MV-4-11 (cell line): ENCODE measurements around the gene SSNA1.
A peak's percentile ranks its signal among the peaks of the same experiment; 100 is the strongest.

Source experiments
- DNase-seq: peaks from one replicate; lab custom pipeline; 2025; lab: John Stamatoyannopoulos, UW

Gene SSNA1

GRCh38 chr9:137188490-137189296 is at the start of gene SSNA1, which contains the start of gene ANAPC2:
SSNA1 (plus strand) TSS chr9:137188676; CDS start chr9:137188727, 51 bp downstream.
ANAPC2 (minus strand) TSS chr9:137188560; CDS start chr9:137188532, 28 bp downstream.
- peak; percentile 88 for DNase-seq

- no peak for DNase-seq
Observed at GRCh38 chr9:137138722-137139467, 49.6 kb upstream of the SSNA1 start, which contains the start of gene GRIN1. GRIN1 (plus strand) TSS chr9:137139154; CDS start chr9:137139487, 333 bp downstream.

GRCh38 chr9:137139468-137140150 is 48.9 kb upstream of the SSNA1 start:
- DNase-seq, result no peak

- DNase-seq, result no peak
Observed at GRCh38 chr9:137140151-137141012, 48.1 kb upstream of the SSNA1 start.

DNA sequence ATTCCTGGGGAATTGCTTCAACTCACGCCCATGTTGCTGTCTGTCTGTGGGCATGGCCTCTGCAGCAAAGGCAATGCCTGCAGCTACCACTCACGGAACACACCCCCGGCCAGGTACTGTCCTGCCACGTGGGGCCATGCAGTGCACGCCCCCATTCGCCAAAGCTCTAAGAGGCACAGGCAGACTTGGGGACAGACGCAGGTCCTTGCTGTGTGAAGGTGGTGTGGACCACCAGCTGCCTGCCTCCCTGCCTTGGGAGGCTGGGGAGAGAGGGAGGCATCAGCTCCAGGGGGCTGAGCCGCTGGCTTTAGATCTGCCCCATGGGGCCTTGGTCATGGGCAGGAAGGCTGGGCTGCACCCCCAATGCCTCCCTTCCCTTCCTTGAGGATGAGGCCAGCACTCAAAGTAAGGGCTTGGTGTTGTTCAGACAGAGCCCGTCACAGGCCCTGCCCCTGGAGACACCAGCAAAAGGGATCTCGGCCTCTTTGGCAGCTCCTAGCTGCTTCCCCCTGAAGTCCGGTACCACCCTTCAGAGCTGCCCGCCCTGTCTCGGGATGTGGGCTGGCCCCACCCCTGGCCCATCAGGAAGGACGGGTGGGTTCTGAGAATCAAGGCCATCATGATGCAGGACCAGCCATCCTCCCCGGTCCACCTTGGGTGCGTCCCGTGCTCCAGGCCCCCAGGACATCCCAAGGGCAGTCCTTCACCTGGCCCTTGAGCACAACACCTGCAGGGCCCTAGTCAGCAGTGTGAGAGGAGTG is 47.2 kb upstream of the SSNA1 start:
- DNase-seq, result no peak

DNA sequence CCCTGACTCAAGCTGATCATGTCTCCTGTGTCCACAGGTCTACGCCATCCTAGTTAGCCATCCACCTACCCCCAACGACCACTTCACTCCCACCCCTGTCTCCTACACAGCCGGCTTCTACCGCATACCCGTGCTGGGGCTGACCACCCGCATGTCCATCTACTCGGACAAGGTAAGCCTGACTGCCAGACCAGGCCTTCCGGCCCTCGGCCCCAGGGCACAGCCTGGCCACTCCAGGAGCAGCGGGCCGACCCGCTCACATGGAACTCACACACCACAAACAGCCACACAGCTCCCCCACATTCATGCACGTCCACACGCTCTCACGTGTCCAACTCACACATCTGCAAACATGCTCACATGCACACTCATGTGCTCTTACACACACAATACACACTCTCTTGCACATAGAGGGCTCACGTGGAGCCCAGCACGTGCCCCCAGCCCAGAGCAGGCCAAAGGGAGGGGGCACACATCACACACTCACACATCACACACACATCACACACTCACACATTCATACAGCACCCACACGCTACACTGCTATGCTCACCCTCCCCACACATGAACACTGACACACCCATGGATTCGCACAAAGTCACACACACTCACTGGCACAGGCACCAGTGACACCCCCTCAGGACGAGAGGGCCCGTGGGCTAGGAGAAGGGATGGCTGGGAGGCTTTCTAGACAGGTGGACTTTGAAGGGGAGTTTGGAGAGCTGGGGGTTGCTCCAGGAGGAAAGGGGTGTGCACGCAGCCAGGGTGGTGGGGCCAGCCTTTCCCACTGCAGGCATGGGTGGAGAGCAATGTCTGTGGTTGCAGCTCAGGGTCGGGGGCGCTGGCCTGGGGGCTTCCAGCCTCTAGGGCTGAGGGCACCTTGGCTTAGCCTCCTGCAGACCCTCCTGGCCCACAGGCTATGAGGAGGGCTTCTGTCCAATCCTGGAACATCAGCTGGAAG is 46.2 kb upstream of the SSNA1 start:
- DNase-seq, result no peak

DNA sequence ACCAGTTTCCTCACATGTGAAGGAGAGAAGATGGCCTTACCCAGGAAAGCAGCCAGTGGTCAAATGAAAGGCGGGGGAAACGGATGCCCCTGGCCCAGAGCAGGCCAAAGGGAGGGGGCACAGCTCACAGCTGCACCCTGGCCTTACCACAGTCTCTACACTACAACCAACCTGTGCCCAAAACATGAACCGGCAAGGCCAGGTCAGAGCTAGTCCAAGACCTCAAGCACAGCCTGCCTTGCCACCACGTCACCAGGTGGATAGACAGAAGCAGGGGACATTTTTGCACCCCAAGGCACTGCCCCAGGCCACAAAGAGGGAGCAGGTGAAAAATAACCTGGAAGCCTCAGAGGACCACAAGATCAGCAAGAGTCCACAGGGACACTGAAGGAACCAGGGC is 45.0 kb upstream of the SSNA1 start:
- DNase-seq, result no peak

DNA sequence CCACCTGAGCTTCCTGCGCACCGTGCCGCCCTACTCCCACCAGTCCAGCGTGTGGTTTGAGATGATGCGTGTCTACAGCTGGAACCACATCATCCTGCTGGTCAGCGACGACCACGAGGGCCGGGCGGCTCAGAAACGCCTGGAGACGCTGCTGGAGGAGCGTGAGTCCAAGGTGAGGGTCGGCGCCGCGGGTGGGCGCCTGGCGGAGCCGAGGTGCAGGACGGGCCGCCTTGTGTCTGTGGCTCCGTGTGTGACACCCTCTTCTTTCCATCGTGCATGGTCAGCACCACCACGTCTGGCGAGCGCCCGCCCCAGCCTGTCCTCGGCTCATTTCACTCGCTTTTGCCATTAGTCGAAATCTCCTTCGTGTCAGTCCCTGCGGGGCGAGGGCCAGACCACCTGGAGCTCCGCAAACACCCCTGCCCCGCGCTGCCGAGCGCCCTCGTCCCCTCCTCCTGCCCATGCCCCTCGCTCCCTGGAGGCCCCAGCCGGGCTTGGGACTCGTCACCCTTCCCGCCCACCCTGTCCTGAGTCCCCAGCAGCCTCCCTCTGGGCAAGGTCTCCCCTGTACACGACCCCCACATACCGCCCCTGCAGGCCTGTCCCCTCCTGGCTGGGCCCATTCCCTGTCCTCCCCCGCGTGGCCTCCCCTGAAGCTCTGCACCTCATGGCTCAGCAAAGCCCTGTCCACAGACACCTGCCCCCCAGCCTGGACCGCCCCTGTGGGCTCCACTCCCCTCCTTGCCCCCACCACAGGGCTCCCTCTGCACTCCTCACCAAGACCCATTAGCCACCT is 42.5 kb upstream of the SSNA1 start:
- DNase-seq, result no peak

DNA sequence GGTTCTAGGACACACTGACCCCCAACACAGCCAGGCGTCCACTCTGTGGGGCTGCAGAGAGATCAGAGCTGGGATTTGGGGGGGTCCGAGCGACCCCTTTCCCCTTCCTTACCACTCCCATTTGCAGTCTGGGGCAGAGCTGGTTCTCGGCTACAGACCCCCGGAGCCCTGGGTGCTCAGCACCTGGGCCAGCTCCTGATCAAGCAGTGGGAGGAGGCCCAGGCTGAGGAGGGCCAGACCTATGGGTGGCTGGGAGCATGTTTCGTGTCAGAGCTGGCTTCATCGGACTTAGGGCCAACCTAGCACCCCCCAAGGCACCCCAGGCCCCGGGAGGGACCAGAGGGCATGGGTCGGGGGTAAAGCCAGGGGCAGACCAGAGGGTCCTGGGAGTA is 42.0 kb upstream of the SSNA1 start:
- DNase-seq, result no peak

DNA sequence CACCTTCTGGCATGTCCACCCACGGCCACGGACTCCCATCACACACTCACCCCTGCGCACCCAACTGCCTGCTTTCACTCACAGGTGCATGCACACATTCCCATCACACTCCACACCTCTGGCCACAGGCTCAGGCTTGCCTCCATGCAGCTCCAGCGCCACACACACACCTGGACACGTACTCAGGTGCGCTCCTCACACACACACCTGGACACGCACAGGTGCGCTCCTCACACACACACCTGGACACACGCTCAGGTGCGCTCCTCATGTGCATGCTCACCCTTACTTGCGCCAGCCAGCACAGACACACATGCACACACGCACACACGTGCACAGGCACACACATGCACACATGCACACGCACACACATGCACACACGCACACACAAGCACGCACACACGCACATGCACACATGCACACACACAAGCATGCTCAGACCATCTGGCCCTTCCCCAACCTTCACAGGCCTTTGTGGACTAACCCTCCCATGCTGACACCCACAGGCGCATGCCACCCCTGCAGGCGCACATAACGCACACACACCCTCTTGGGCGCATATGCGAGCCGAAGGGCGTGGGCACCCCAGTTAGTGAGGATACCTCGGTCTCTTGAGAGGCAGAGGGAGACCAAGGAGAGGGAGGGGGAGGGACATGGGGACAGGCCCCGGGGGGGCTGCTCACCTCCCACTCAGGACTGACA is 41.2 kb upstream of the SSNA1 start:
- DNase-seq, result peak; percentile 4

DNA sequence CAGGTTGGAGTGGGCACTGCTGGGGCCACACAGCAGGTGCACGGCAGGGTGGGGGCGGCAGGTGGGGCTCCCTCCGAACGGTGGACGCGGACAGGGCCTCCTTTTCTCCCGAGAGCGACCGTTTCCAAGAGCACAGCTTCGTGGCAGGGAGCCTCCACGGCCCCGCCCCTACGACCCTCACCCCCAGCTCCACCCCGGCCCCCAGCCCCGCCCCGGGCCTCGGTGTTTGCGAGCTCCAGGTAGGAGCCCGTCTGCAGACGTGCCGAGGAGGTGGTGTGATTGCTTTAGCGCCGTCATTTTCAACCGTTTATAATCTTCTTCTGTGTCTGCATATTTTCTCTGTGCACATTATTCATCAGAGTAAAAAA is 40.7 kb upstream of the SSNA1 start:
- DNase-seq, result peak; percentile 33

DNA sequence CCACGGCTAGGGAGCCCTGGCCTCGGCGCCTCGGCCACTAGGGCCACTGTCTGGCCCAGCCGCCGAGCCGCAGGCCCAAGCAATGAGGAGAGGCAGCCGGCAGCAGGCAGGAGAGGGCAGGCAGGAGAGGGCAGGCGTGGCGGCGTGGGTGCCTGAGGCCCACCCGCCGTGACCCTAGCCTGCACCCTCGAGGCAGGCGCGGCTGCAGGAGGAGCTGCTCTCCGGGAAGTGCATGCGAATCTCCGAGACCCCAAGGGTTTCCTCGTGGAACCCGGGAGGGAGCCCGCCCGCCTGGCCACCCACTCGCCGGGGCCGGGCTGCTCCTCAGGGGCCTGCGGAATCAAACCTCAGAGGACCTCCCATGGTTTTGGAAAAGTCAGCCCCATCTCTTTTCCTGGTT is 40.2 kb upstream of the SSNA1 start:
- DNase-seq, result no peak

GRCh38 chr9:137148661-137149060 is 39.8 kb upstream of the SSNA1 start:
- DNase-seq, result no peak

GRCh38 chr9:137149363-137149762 is 39.1 kb upstream of the SSNA1 start:
- no peak for DNase-seq

DNA sequence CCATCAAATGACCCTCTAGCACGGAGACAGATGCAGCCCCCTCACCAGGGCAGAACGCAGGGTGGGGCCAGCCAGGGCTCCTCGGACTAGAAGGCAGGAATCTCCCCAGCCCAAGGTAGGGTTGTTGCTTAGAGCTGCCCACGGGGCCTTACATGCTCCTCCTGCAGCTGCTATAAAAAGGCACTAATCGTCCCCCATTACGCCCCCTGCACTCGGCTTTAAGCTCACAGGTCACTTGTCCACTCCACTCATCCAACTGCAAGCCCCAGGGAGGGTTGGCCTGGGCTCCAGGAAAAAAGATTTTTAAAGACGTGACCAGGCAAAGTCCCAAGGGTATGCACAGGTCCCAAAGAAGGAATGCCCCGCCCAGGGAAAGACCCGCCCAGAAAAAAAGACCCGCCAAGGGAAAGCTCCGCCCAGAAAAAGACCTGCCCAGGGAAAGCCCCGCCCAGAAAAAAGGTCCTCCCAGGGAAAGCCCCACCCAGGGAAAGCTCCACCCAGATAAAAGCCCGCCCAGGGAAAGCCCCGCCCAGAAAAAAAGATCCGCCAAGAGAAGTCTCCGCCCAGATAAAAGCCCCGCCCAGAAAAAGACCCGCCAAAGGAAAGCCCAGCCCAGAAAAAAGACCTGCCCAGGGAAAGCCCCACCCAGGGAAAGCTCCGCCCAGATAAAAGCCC is 38.4 kb upstream of the SSNA1 start:
- DNase-seq, result no peak

- peak; percentile 78 for DNase-seq
Observed at GRCh38 chr9:137150617-137151457, 37.6 kb upstream of the SSNA1 start.
